AG09319 (cell line): ENCODE results near the gene IGF2BP3.

ENCODE experiments used
- DNase-seq: peaks from one replicate; pipeline ENCODE4 v3.0.0-alpha.2; 2010; ENCODE audit warnings: low read depth; ENCODE audit errors: extremely low read depth
- CTCF ChIP-seq: IDR thresholded peaks from 2 replicates; pipeline ENCODE4 v1.5.1; 2011; ENCODE audit warnings: low read depth, mild to moderate bottlenecking, inconsistent platforms, low read length, moderate library complexity

IGF2BP3 gene

GRCh38 chr7:23276376-23276775 lies 193.9 kb downstream of the IGF2BP3 start:
- TF ChIP-seq CTCF = 0 out of 2 replicates have a peak, but pooled peaks have one; percentile 2
- DNase-seq = no peak

- no peak for TF ChIP-seq CTCF
- no peak for DNase-seq
These were observed 194.4 kb downstream of the IGF2BP3 start for GRCh38 chr7:23275912-23276311.

- peak; percentile 32 for DNase-seq
- peak; percentile 79 for TF ChIP-seq CTCF
These were observed 197.1 kb downstream of the IGF2BP3 start for GRCh38 chr7:23273141-23273599.

- no peak for TF ChIP-seq CTCF
- no peak for DNase-seq
These were observed 198.0 kb downstream of the IGF2BP3 start for GRCh38 chr7:23272275-23272674.

- DNase-seq = no peak
- no peak for TF ChIP-seq CTCF
These were observed 201.5 kb downstream of the IGF2BP3 start for GRCh38 chr7:23268746-23269145.

- TF ChIP-seq CTCF = no peak
- no peak for DNase-seq
These were observed 202.1 kb downstream of the IGF2BP3 start for GRCh38 chr7:23268167-23268566.

- no peak for TF ChIP-seq CTCF
- no peak for DNase-seq
These were observed 202.9 kb downstream of the IGF2BP3 start for GRCh38 chr7:23267357-23267756.
